ENCODE results near the gene CSNK2A3. TPM values are rescaled to one million over a fixed set of nuclear protein-coding genes. Genes with fewer than 3 reads are reported as not detected.

CSNK2A3 gene
- total RNA-seq, 2 experiments from 2014 or later: 0.27 to 0.28 TPM

- no peak for TF ChIP-seq CTCF (IDR thresholded peaks at IDR 0.05)
- CTCF ChIA-PET: no interaction called here
- intact Hi-C loops (cut with DNase I, micrococcal nuclease): no loop called here
Measured at GRCh38 chr11:11372461-11372860, 19.4 kb upstream of the CSNK2A3 start.

DNA sequence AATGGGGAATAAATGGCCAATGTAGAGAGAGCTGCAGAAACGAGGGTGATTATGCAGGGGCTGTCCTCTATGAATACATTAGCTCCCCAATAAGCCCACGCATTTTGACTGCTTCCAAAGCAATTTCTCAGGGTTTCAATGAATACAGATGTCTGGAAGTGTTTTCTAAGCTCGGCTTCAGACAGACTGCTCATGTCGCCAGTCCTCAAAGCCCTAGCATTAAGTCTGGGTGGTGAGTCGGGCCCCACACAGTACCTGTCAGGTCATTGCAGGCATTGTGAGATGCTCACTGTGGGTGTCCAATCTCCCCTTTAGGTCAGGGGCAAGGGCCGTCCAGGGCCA, 17.9 kb upstream of the CSNK2A3 start:
- Mint-ChIP-seq H3K9me3 (peaks cover 2% of the 10 kb centered on the region), H3K4me3 (no peak overlapping the region), H3K36me3 (ENCODE audit: low read depth) (no peaks in the 10 kb centered on the region), H3K4me1 (ENCODE audit: low read depth) (no peaks in the 10 kb centered on the region), H3K27ac (no peak overlapping the region), H3K27me3 (peaks cover 5% of the 10 kb centered on the region)
- Histone ChIP-seq H3K9me3 (ENCODE audit: control insufficient read depth in 1 of 2, insufficient read depth in 1 of 2, low read length in 2 of 2) (peaks cover 0 to 3% of the 10 kb centered on the region in 2 experiments), H3K4me1 (ENCODE audit: insufficient read depth, low read length) (no peaks in the 10 kb centered on the region), H3K27ac (ENCODE audit: low read depth in 1 of 2, low read length in 2 of 2) (no peak overlapping the region), H3K4me3 (ENCODE audit: low read length) (no peak overlapping the region), H3K27me3 (ENCODE audit: control insufficient read depth in 1 of 2, insufficient read depth in 2 of 2, low read length in 2 of 2) (peaks cover 0 to 2% of the 10 kb centered on the region in 2 experiments), H3K36me3 (ENCODE audit: insufficient read depth, low read length) (no peaks in the 10 kb centered on the region)
- ChIA-PET CTCF (no interaction called here), POLR2A (no interaction called here)
- ATAC-seq (ENCODE audit: poor library complexity) (no peak), DNase-seq (no peak)
- intact Hi-C loops (cut with DNase I, micrococcal nuclease): no loop called here
- no peak for TF ChIP-seq CTCF (IDR thresholded peaks at IDR 0.05)

More at GRCh38 chr11:11372461-11372860, 19.4 kb upstream of the CSNK2A3 start:
- peaks cover 2% of the 10 kb centered on the region for H3K9me3 Mint-ChIP-seq
- H3K4me1 Mint-ChIP-seq (ENCODE audit: low read depth): no peaks in the 10 kb centered on the region
- POLR2A ChIA-PET: no interaction called here
- H3K36me3 Mint-ChIP-seq (ENCODE audit: low read depth): no peaks in the 10 kb centered on the region
- H3K27ac ChIP-seq (ENCODE audit: low read depth in 1 of 2, low read length in 2 of 2): no peak overlapping the region
- DNase-seq: no peak
- H3K4me3 ChIP-seq (ENCODE audit: low read length): no peak overlapping the region
- no peak overlapping the region for H3K4me3 Mint-ChIP-seq
- peaks cover 0 to 2% of the 10 kb centered on the region in 2 experiments for H3K27me3 ChIP-seq (ENCODE audit: control insufficient read depth in 1 of 2, insufficient read depth in 2 of 2, low read length in 2 of 2)
- no peaks in the 10 kb centered on the region for H3K4me1 ChIP-seq (ENCODE audit: insufficient read depth, low read length)
- H3K27ac Mint-ChIP-seq: no peak overlapping the region
- no peaks in the 10 kb centered on the region for H3K36me3 ChIP-seq (ENCODE audit: insufficient read depth, low read length)
- peaks cover 5% of the 10 kb centered on the region for H3K27me3 Mint-ChIP-seq
- ATAC-seq (ENCODE audit: poor library complexity): no peak
- peaks cover 0 to 3% of the 10 kb centered on the region in 2 experiments for H3K9me3 ChIP-seq (ENCODE audit: control insufficient read depth in 1 of 2, insufficient read depth in 1 of 2, low read length in 2 of 2)

DNA sequence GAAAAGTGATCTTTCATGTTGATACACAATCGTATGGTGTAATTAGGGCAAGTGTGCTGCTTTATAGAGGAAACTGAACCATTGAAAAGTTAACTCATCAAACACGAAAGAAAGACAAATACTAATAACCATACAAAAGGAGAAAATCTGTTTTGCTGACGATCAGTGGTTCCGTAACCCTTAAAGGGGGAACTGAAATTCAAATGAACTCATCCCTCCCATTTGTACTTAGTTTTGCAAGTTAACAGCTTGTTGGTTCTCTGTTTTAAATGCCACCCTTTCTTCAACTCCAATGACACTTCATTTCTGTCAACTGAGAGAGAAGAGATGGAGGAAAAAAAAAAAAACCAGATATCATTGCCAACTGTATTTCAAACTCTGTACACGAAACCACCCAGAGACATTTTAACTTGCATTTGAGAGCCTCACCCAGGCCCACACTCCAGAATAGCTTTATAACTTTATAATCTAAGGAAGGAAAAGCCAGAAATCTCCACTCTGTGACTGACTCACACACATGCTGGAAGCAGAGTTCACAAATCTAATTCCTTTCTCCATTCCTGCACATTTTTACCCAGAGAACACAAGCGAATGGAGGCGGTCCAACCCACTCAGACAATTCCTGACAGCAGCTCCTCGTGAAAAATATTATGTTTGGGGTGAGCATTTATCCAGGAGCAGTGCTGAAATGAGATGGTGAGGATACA, 17.4 kb upstream of the CSNK2A3 start:
- no peak overlapping the region for H3K27ac Mint-ChIP-seq
- TF ChIP-seq CTCF (IDR thresholded peaks at IDR 0.05): no peak
- ChIA-PET POLR2A (no interaction called here), CTCF (no interaction called here)
- no peaks in the 10 kb centered on the region for H3K4me1 Mint-ChIP-seq (ENCODE audit: low read depth)
- H3K27ac ChIP-seq (ENCODE audit: low read depth in 1 of 2, low read length in 2 of 2): no peak overlapping the region
- H3K27me3 ChIP-seq (ENCODE audit: control insufficient read depth in 1 of 2, insufficient read depth in 2 of 2, low read length in 2 of 2): peaks cover 0 to 2% of the 10 kb centered on the region in 2 experiments
- no peaks in the 10 kb centered on the region for H3K4me1 ChIP-seq (ENCODE audit: insufficient read depth, low read length)
- H3K36me3 Mint-ChIP-seq (ENCODE audit: low read depth): no peaks in the 10 kb centered on the region
- DNase-seq (no peak), ATAC-seq (ENCODE audit: poor library complexity) (no peak)
- peaks cover 9% of the 10 kb centered on the region for H3K27me3 Mint-ChIP-seq
- H3K4me3 ChIP-seq (ENCODE audit: low read length): no peak overlapping the region
- intact Hi-C loops (cut with DNase I, micrococcal nuclease): no loop called here
- H3K9me3 ChIP-seq (ENCODE audit: control insufficient read depth in 1 of 2, insufficient read depth in 1 of 2, low read length in 2 of 2): peaks cover 0 to 3% of the 10 kb centered on the region in 2 experiments
- H3K36me3 ChIP-seq (ENCODE audit: insufficient read depth, low read length): no peaks in the 10 kb centered on the region
- H3K4me3 Mint-ChIP-seq: no peak overlapping the region
- H3K9me3 Mint-ChIP-seq: peaks cover 2% of the 10 kb centered on the region

Data from CD4-positive, alpha-beta T cell (primary cell).